ENCODE measurements around the gene CNIH3.

CNIH3 gene

DNA sequence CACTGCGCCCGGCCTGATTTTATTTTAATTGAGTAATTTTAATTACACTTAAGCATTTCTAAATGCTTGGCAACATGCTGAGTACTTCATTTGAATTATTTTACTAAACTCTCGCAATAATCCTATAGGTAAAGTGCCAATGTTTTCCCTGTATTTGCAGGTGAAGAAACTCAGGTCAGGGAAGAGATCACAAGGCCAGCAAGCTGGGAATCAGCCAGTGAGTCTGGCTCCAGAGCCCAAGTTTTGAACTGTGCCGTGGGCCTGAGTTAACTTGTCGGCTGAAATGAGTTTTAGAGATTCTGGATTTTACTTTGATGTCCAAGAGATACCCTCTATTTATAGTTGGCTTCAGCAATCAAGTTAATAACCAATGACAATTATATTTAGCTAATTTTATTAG lies 141.4 kb downstream of the CNIH3 start:
- Histone ChIP-seq H3K9ac (ENCODE audit: low read length in 2 of 2) (no peak overlapping the region), H3K9me3 (ENCODE audit: control insufficient read depth in 2 of 2, low read length in 2 of 2) (peaks cover 0 to 6% of the 10 kb centered on the region in 2 donors), H3K4me1 (ENCODE audit: control insufficient read depth, insufficient read depth, low read length) (peaks cover 5% of the 10 kb centered on the region), H3K36me3 (ENCODE audit: control insufficient read depth in 2 of 2, insufficient read depth in 2 of 2, low read length in 2 of 2) (no peaks in the 10 kb centered on the region), H3K27me3 (ENCODE audit: control insufficient read depth in 1 of 2, insufficient read depth in 2 of 2, low read length in 2 of 2) (no peaks in the 10 kb centered on the region), H3K4me3 (ENCODE audit: low read length in 2 of 2) (no peak overlapping the region), H3K27ac (ENCODE audit: low read length) (no peak overlapping the region)

DNA sequence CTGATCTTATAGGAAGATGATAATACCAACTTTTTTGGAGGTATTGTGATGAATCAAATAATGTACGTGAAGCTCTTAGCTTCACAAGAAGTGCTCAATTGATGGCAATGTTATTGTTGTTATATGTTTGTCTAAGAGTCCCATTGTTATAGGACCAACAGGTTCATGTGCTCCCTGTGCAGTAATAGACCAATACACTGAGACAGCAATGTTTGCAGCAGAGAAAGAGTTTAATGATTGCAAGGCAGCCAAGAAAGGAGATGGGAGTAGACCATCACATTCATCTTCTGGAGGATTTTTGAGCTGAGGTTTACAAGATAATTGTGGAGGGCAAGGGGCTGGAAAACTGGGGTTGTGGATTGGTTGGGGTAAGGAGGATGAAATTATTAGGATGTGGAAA lies 143.0 kb downstream of the CNIH3 start:
- H3K9ac ChIP-seq (ENCODE audit: low read length in 2 of 2), result no peak overlapping the region
- H3K27ac ChIP-seq (ENCODE audit: low read length), result no peak overlapping the region
- H3K27me3 ChIP-seq (ENCODE audit: control insufficient read depth in 1 of 2, insufficient read depth in 2 of 2, low read length in 2 of 2), result no peaks in the 10 kb centered on the region
- no peak overlapping the region for H3K4me3 ChIP-seq (ENCODE audit: low read length in 2 of 2)
- no peaks in the 10 kb centered on the region for H3K36me3 ChIP-seq (ENCODE audit: control insufficient read depth in 2 of 2, insufficient read depth in 2 of 2, low read length in 2 of 2)
- peaks cover 7% of the 10 kb centered on the region for H3K4me1 ChIP-seq (ENCODE audit: control insufficient read depth, insufficient read depth, low read length)
- peaks cover 0 to 6% of the 10 kb centered on the region in 2 donors for H3K9me3 ChIP-seq (ENCODE audit: control insufficient read depth in 2 of 2, low read length in 2 of 2)

DNA sequence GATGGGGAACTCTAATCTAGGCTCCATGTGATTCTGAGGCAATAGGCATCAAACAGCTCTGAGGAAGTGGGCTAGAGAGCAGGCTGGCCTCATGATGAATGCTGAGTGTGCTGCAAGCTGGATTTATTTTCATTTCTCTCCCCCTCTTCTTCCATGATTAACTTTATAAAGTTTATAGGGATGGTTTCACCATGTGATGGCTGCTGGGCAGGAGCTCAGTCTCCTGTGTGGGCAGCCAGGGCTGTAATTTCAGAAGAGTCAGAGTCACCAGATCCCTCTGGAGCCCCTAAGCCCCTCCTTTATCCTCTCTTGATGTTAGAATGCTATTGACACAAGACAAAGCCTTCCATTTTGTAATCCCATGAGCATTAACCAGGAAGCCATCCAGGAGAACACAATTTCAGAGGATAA lies 143.6 kb downstream of the CNIH3 start:
- H3K27me3 ChIP-seq (ENCODE audit: control insufficient read depth in 1 of 2, insufficient read depth in 2 of 2, low read length in 2 of 2), result no peaks in the 10 kb centered on the region
- no peak overlapping the region for H3K4me3 ChIP-seq (ENCODE audit: low read length in 2 of 2)
- no peak overlapping the region for H3K27ac ChIP-seq (ENCODE audit: low read length)
- H3K9me3 ChIP-seq (ENCODE audit: control insufficient read depth in 2 of 2, low read length in 2 of 2), result peaks cover 0 to 6% of the 10 kb centered on the region in 2 donors
- peaks cover 7% of the 10 kb centered on the region for H3K4me1 ChIP-seq (ENCODE audit: control insufficient read depth, insufficient read depth, low read length)
- H3K36me3 ChIP-seq (ENCODE audit: control insufficient read depth in 2 of 2, insufficient read depth in 2 of 2, low read length in 2 of 2), result no peaks in the 10 kb centered on the region
- H3K9ac ChIP-seq (ENCODE audit: low read length in 2 of 2), result no peak overlapping the region

DNA sequence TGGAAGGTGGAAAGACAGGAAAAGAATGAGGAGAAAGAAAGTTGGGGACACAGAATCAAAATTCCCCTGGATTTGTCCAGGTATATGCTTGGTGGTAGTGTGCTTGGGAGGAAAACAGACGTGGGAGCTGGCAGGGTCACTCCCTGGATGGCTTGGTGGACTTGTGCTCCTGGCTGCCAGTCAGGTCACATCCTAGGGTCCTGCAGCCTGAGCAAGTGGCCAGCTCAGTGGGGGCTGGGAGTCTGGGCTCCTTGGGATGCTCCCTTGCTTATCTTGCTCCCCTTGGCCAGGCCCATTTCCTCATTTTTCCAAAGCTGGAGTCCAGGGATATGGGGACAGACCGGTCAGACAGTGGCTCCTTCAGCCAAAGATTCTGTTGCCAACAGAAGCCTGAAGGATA lies 144.0 kb downstream of the CNIH3 start:
- H3K9me3 ChIP-seq (ENCODE audit: control insufficient read depth in 2 of 2, low read length in 2 of 2), result peaks cover 0 to 6% of the 10 kb centered on the region in 2 donors
- no peaks in the 10 kb centered on the region for H3K27me3 ChIP-seq (ENCODE audit: control insufficient read depth in 1 of 2, insufficient read depth in 2 of 2, low read length in 2 of 2)
- H3K27ac ChIP-seq (ENCODE audit: low read length), result no peak overlapping the region
- no peak overlapping the region for H3K4me3 ChIP-seq (ENCODE audit: low read length in 2 of 2)
- no peaks in the 10 kb centered on the region for H3K36me3 ChIP-seq (ENCODE audit: control insufficient read depth in 2 of 2, insufficient read depth in 2 of 2, low read length in 2 of 2)
- H3K9ac ChIP-seq (ENCODE audit: low read length in 2 of 2), result no peak overlapping the region
- H3K4me1 ChIP-seq (ENCODE audit: control insufficient read depth, insufficient read depth, low read length), result peaks cover 7% of the 10 kb centered on the region

DNA sequence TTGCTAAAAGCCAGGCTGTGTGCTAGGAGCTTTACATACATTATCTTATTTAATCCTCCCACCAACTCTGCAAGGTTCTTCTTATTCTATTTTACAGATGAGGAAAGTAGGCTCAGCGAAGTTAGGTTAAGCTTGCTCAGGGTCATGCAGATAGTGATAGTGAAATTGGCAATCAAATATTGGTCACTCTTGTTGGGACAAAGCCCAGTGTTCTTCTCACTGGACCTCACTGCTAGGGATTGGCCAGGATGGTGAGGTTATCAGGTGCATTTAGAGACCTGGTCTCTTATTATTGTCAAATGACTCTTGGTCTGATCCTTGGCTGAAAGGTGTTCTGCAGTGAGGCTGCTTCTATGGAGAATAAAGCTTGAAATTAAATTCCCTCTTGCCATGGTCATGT lies 145.1 kb downstream of the CNIH3 start:
- H3K27ac ChIP-seq (ENCODE audit: low read length), result no peak overlapping the region
- H3K9me3 ChIP-seq (ENCODE audit: control insufficient read depth in 2 of 2, low read length in 2 of 2), result peaks cover 0 to 6% of the 10 kb centered on the region in 2 donors
- no peak overlapping the region for H3K4me3 ChIP-seq (ENCODE audit: low read length in 2 of 2)
- no peaks in the 10 kb centered on the region for H3K36me3 ChIP-seq (ENCODE audit: control insufficient read depth in 2 of 2, insufficient read depth in 2 of 2, low read length in 2 of 2)
- H3K4me1 ChIP-seq (ENCODE audit: control insufficient read depth, insufficient read depth, low read length), result peaks cover 7% of the 10 kb centered on the region
- H3K9ac ChIP-seq (ENCODE audit: low read length in 2 of 2), result no peak overlapping the region
- H3K27me3 ChIP-seq (ENCODE audit: control insufficient read depth in 1 of 2, insufficient read depth in 2 of 2, low read length in 2 of 2), result no peaks in the 10 kb centered on the region

DNA sequence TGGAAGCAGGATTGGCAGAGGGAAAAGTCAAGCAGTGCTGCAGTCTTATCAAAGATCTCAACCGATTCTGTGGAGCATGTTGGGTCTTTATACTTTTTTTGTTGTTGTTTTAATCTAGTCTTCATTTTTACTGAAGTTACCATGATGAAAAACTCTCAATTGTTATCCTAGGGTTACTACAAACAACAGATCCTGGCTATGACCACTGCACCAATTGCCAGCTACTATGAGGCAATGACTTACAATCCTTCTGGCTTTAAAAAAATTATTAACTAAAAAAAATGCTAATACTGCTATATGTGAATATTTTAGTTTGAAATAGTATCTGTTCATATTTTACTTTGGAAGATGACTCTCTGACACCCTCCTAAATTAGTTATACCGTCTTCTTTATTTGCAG lies 145.9 kb downstream of the CNIH3 start:
- Histone ChIP-seq H3K36me3 (ENCODE audit: control insufficient read depth in 2 of 2, insufficient read depth in 2 of 2, low read length in 2 of 2) (no peaks in the 10 kb centered on the region), H3K9ac (ENCODE audit: low read length in 2 of 2) (no peak overlapping the region), H3K4me3 (ENCODE audit: low read length in 2 of 2) (no peak overlapping the region), H3K4me1 (ENCODE audit: control insufficient read depth, insufficient read depth, low read length) (peaks cover 7% of the 10 kb centered on the region), H3K27me3 (ENCODE audit: control insufficient read depth in 1 of 2, insufficient read depth in 2 of 2, low read length in 2 of 2) (no peaks in the 10 kb centered on the region), H3K9me3 (ENCODE audit: control insufficient read depth in 2 of 2, low read length in 2 of 2) (peaks cover 0 to 6% of the 10 kb centered on the region in 2 donors), H3K27ac (ENCODE audit: low read length) (no peak overlapping the region)

DNA sequence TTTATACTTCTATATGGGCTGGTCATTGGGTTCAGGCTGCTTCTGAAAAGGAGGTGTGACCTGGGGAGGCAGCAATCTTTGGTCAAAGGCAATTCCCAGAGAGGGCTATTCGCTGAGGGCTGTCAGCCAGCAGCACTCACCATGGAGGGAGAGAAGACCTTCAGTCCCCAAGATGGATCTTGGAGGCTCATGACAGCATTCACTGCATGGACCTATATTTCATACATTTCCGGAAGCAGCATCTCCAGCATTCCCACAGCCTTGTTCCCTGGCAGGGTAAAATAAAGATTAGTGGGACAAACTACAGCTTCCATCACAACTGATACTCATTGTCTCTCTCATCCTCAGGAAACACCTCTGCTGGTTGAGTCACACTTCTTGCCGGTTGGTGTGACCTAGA lies 146.6 kb downstream of the CNIH3 start:
- no peak overlapping the region for H3K4me3 ChIP-seq (ENCODE audit: low read length in 2 of 2)
- peaks cover 0 to 6% of the 10 kb centered on the region in 2 donors for H3K9me3 ChIP-seq (ENCODE audit: control insufficient read depth in 2 of 2, low read length in 2 of 2)
- H3K4me1 ChIP-seq (ENCODE audit: control insufficient read depth, insufficient read depth, low read length), result peaks cover 7% of the 10 kb centered on the region
- no peaks in the 10 kb centered on the region for H3K27me3 ChIP-seq (ENCODE audit: control insufficient read depth in 1 of 2, insufficient read depth in 2 of 2, low read length in 2 of 2)
- no peak overlapping the region for H3K27ac ChIP-seq (ENCODE audit: low read length)
- H3K9ac ChIP-seq (ENCODE audit: low read length in 2 of 2), result no peak overlapping the region
- H3K36me3 ChIP-seq (ENCODE audit: control insufficient read depth in 2 of 2, insufficient read depth in 2 of 2, low read length in 2 of 2), result no peaks in the 10 kb centered on the region

DNA sequence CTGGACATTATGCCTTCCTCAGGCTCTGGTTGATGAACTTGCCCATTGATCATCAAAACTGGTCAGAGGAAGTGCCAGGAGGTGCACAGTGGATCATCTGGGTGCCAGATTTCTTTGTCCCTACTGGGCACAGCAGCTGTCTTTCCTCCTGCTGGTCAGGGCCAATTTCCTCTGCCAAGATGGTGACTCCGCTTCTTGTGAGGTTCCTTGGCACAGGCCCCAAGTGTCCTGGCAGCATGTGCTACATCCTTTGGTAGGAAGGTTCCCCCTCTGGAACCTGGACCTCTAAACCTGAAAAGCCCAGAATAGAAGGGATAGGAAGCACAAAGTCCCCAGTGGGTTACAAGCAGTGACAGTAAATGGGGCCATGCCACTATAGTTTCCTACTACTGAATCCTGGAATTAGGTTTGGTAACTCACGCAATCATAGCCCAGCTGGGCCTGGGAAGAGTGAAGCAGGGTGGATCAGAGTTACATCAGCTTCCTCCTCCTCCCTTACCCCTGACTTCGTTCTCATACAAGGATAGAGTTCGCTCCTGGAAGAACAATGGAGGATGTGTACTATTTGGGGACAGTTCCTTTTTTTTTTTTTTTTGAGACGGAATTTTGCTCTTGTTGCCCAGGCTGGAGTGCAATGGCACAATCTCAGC lies 147.1 kb downstream of the CNIH3 start:
- Histone ChIP-seq H3K4me1 (ENCODE audit: control insufficient read depth, insufficient read depth, low read length) (peaks cover 7% of the 10 kb centered on the region), H3K9ac (ENCODE audit: low read length in 2 of 2) (no peak overlapping the region), H3K9me3 (ENCODE audit: control insufficient read depth in 2 of 2, low read length in 2 of 2) (peaks cover 0 to 6% of the 10 kb centered on the region in 2 donors), H3K36me3 (ENCODE audit: control insufficient read depth in 2 of 2, insufficient read depth in 2 of 2, low read length in 2 of 2) (no peaks in the 10 kb centered on the region), H3K27me3 (ENCODE audit: control insufficient read depth in 1 of 2, insufficient read depth in 2 of 2, low read length in 2 of 2) (no peaks in the 10 kb centered on the region), H3K27ac (ENCODE audit: low read length) (no peak overlapping the region), H3K4me3 (ENCODE audit: low read length in 2 of 2) (no peak overlapping the region)

DNA sequence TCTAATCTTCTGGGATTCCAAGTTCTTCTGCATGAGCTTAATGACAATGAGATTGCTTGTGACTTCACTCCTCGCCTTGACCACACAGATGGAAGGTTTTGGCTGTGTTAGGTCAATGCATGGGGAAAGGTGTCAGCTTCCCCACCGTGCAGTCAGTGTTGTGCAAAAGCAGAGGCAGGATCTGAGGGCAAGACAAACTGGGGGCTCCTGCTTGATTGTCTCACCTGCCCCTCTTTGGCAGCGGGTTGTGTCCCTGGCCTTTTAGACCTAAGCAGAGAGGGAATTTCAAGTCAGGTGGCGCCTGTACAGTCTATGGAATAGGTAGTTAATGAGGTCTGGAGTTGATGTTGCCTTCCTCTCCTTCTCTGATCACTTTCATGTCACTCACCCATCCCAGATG lies 150.1 kb downstream of the CNIH3 start:
- H3K36me3 ChIP-seq (ENCODE audit: control insufficient read depth in 2 of 2, insufficient read depth in 2 of 2, low read length in 2 of 2), result no peaks in the 10 kb centered on the region
- no peak overlapping the region for H3K27ac ChIP-seq (ENCODE audit: low read length)
- no peaks in the 10 kb centered on the region for H3K9me3 ChIP-seq (ENCODE audit: control insufficient read depth in 2 of 2, low read length in 2 of 2)
- H3K9ac ChIP-seq (ENCODE audit: low read length in 2 of 2), result no peak overlapping the region
- H3K4me3 ChIP-seq (ENCODE audit: low read length in 2 of 2), result no peak overlapping the region
- H3K27me3 ChIP-seq (ENCODE audit: control insufficient read depth in 1 of 2, insufficient read depth in 2 of 2, low read length in 2 of 2), result no peaks in the 10 kb centered on the region
- peaks cover 11% of the 10 kb centered on the region for H3K4me1 ChIP-seq (ENCODE audit: control insufficient read depth, insufficient read depth, low read length)

DNA sequence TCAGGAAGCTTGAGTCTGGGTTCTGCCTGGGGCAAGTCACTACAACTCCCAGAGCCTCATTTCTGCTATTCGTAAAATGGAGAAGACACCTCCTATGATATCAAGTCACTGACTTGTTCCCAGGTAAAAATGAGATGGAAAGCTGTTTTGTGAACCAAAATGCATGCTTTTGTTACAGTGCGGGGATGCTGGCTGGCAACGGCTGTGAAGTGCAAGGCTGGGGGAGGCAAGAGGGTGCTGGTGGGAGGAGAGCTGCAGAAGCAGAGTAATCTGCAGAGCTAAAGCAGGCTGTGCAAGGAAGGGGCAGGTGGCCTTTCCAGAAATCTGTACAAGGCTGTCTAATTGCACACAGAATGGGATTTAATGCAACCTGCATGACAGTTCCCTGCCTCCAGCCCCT lies 150.9 kb downstream of the CNIH3 start:
- Histone ChIP-seq H3K27ac (ENCODE audit: low read length) (no peak overlapping the region), H3K27me3 (ENCODE audit: control insufficient read depth in 1 of 2, insufficient read depth in 2 of 2, low read length in 2 of 2) (no peaks in the 10 kb centered on the region), H3K36me3 (ENCODE audit: control insufficient read depth in 2 of 2, insufficient read depth in 2 of 2, low read length in 2 of 2) (no peaks in the 10 kb centered on the region), H3K4me3 (ENCODE audit: low read length in 2 of 2) (no peak overlapping the region), H3K9me3 (ENCODE audit: control insufficient read depth in 2 of 2, low read length in 2 of 2) (no peaks in the 10 kb centered on the region), H3K9ac (ENCODE audit: low read length in 2 of 2) (no peak overlapping the region), H3K4me1 (ENCODE audit: control insufficient read depth, insufficient read depth, low read length) (peaks cover 11% of the 10 kb centered on the region)

DNA sequence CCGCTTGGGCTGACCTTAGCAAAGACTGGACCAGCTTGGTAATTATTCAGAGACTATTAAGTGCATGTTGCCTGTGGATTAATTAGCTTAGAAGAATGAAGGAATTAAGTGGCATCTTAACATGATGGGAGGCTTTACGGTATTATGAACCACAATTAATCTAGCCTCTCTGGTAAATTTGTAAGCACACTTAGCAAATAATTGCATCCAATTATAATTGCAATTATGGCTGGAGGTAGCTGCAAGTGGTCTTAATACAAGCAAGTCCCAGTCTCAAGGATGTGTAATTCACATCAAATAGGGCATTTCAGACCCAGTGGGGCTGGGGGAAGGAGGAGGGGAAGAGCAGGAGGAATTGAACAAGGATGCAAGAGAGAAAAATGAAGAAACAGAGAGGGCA lies 151.6 kb downstream of the CNIH3 start:
- H3K27me3 ChIP-seq (ENCODE audit: control insufficient read depth in 1 of 2, insufficient read depth in 2 of 2, low read length in 2 of 2), result no peaks in the 10 kb centered on the region

More for the DNA sequence above, 151.6 kb downstream of the CNIH3 start:
- H3K27ac ChIP-seq (ENCODE audit: low read length), result no peak overlapping the region
- H3K36me3 ChIP-seq (ENCODE audit: control insufficient read depth in 2 of 2, insufficient read depth in 2 of 2, low read length in 2 of 2), result no peaks in the 10 kb centered on the region
- no peaks in the 10 kb centered on the region for H3K9me3 ChIP-seq (ENCODE audit: control insufficient read depth in 2 of 2, low read length in 2 of 2)
- H3K9ac ChIP-seq (ENCODE audit: low read length in 2 of 2), result no peak overlapping the region
- H3K4me3 ChIP-seq (ENCODE audit: low read length in 2 of 2), result no peak overlapping the region
- H3K4me1 ChIP-seq (ENCODE audit: control insufficient read depth, insufficient read depth, low read length), result peaks cover 11% of the 10 kb centered on the region

Measured in stomach smooth muscle (tissue), 2 donors.